ENCODE measurements around the gene ETS1.

The ETS1 gene

GRCh38 chr11:128618603-128619002 lies 31.2 kb upstream of the ETS1 start:
- DNase-seq (ENCODE audit: low read depth) = no peak

GRCh38 chr11:128616161-128616560 lies 28.8 kb upstream of the ETS1 start:
- DNase-seq (ENCODE audit: low read depth) = no peak

DNA sequence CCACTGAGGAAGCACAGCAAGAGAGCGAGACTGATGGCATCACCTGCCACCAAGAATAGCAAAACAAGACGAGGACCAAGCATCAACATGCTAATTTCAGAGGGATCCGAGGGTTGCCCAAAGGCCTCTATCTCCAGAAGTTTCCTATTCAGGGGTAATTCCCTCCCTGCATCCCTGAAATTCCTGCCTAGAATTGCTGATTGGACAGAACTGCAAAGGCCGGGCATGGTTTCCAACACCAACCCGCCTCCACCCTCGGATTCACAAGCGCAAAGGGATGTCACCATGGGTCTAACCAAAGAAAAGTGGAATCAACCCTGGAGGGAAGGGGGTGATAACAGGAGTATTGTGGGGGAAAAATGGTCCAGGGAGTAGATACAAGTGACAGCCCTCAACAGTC lies 28.3 kb upstream of the ETS1 start:
- no peak for DNase-seq (ENCODE audit: low read depth)

DNA sequence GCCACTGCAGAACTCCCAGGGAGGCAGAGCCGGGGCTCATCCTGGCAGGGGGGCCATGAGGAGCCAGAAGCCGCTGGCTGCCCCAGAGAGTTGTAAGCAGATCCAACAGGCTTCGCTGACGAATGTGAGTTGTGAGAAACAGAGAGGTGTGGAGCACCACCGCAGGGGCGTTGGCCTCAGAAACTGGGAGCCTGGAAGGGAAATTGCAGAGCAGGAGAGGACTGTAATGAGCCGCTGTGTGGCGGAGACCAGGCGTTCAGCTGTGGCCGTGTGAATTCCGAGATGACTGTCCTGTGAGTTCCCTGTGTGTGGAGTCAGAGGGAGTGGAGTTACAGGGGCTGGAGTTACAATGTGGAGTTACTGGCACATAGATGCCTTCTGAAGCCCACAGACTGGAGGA lies 27.7 kb upstream of the ETS1 start:
- DNase-seq (ENCODE audit: low read depth) = no peak

DNA sequence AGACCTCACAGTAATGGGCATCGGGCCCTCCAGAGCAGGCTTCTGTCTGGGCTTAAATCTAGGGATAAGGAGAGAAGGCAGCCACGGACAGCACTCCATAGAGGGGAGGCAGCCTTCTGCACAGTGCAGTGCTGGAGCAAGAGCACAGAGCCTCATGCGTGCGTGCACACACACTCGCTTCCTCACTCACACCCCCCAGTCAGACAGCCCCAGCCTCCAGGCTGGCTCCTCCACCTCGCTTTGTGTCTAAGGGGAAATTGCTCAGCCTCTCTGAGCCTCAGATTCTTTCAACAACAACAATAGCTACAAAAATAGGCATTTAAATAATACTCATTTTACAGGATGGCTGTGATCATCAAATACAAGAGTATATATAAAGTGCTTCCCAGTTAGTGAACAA lies 26.7 kb upstream of the ETS1 start:
- DNase-seq (ENCODE audit: low read depth) = no peak

GRCh38 chr11:128613300-128613995 lies 26.1 kb upstream of the ETS1 start:
- DNase-seq (ENCODE audit: low read depth) = no peak

DNA sequence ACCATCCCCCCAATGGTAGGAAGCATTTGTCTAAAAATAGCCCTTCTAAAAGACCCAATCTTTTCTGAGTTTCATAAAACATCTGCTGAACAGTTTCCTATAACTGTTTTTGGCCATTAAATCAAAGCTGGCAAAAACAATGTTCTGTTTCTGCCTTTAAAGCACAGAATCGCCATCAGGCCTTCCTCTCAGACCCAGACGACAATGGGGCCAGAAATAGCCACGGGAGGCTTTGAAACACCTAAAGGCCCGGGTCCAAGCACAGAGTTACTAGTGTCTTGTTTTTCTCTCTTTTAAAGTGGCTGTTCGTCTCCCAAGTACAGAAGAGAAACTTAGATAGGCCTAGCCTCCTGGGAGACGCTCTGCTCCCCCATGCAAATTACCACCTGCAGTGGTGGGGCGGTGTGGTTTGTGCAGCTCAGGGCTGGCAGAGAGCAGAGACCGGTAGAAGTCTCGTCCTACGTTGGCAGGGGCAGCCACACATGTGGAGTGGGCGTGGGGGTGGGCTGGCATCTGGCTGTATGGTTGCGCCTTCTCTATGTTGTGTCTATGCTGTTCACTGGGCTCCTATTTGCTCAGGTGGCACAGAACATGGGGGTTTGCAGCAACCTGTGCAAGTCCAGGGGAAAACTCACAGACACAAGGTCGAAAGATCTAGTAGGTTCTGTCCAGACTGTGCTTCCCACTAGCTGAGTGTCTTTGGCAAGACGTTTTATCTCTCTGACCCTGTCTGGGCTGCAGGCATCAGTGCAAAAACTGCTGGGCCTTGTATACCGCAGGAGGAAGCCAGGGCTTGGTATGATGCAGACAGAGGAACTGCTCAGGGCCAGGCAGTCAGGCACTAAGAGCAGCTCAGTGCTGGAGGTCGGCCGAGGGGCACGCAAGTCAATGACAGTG lies 23.6 kb upstream of the ETS1 start:
- no peak for DNase-seq (ENCODE audit: low read depth)

- no peak for DNase-seq (ENCODE audit: low read depth)
These were observed 22.4 kb upstream of the ETS1 start for GRCh38 chr11:128609785-128610184.

- DNase-seq (ENCODE audit: low read depth) = no peak
These were observed 21.5 kb upstream of the ETS1 start for GRCh38 chr11:128608746-128609407.

DNA sequence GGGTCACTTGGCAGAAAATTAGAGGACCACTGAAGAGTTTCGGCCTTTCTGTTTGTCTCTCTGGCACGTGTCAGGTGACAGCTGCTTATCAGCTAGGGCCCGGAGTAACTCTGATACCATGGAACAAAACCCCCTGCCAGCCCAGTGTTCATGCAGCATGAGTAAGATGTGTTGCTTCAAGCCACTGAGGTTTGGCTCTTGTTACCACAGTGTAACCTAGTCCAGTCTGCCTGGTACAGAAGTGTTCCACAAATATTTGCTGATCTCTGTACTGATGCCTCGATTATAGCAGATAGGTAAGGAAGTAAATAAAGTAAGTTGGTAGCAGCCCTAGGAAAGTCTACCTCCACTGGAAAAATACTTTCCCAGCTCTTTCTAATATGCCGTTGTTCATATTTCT lies 20.5 kb upstream of the ETS1 start:
- no peak for DNase-seq (ENCODE audit: low read depth)

DNA sequence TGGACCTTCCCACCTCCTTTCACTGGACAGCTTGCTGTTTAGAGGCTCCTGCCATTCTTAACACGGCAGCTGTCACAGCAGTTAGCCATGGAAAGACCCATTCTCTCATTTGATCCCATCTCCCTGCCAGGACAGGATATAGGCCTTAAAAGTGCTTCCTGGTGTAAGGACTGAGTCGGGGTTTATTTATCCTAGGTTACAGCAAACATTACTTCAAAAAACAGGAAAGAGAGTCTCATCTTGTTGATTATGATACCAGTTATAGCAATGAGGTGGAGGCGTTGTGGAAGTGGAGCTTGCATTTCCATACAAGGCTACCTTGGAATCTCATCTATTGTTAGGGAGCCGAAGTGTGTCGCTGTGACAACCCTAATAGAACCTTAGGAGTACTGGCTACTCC lies 17.4 kb upstream of the ETS1 start:
- DNase-seq (ENCODE audit: low read depth) = no peak

GRCh38 chr11:128603752-128604414 lies 16.5 kb upstream of the ETS1 start:
- no peak for DNase-seq (ENCODE audit: low read depth)

DNA sequence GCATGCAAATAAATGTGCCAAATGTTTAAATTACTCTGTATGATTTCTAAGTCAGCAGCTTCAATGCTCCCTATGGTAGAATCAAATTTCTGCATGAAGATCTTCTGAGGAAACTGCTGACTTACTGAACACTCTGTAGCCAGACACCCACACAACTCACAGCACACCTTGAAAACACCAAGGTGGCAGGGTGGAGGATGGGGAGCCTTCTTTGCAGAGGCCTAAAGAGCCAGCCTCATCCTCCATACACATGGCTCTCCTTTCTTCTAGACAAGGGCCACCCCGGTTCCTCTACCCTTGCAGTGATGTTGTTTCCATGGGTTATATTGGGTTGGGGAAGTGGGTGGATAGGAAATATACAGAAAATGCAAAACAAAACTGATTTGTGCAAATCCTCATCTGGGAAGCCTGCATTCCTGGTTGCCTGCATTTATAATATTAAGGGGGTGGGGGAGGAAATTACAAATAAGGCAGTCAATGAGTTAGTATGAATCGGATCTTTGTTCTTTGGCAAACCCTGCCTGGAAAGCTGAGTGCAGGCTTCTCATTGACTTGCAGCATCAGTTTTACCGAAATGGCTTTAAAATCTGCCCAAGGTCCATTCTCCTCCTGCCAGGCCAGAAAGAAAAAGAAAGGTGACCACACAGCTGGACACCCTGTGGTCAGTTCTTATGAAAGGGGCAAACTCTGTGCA lies 15.8 kb upstream of the ETS1 start:
- DNase-seq (ENCODE audit: low read depth) = no peak

- DNase-seq (ENCODE audit: low read depth) = no peak
These were observed 12.4 kb upstream of the ETS1 start for GRCh38 chr11:128599729-128600128.

DNA sequence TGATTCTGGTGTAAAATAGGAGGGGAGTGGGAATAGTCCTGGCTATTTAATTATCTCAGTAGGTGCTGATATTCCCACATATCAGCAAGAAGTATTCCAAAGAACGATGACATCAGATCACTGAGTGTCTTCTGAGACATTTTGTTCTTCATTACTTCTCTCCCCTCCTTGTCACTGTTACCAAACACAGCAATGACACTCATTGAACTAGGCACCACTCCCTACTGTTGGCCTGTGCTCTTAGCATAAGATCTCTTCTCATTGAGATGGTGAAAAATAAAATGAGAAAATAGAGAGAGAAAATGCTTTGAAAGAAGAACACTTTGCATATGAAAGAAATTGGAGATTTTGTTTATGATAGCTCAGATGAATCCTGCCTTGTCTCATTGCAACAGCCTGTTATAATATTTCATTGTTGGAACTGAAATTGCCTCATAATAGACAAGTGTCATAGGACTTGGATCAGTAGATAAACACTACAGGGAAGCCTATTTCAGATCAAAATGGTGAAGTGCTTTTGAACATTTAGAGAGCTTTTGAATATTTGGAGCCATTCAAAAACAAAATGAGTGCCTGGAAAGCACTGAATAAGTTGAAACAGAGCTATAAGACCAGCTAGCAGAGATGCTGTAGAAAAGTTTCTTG lies 11.3 kb upstream of the ETS1 start:
- no peak for DNase-seq (ENCODE audit: low read depth)

DNA sequence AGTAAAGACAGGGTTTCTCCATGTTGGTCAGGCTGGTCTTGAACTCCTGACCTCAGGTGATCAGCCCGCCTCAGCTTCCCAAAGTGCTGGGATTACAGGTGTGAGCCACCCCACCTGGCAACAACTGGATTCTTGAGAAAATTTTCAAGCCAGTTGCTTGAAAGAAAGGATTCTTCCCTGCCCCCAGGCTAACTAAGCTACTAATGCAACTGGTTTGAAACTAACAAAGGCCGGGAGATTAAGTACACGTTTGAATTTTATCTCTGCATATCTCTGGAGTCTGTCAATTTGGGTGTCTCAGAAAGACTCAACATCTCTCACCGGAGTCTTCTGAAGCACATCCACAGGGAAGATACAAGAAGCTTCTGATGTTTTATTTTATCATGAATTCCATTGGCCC lies 10.7 kb upstream of the ETS1 start:
- DNase-seq (ENCODE audit: low read depth) = no peak

DNA sequence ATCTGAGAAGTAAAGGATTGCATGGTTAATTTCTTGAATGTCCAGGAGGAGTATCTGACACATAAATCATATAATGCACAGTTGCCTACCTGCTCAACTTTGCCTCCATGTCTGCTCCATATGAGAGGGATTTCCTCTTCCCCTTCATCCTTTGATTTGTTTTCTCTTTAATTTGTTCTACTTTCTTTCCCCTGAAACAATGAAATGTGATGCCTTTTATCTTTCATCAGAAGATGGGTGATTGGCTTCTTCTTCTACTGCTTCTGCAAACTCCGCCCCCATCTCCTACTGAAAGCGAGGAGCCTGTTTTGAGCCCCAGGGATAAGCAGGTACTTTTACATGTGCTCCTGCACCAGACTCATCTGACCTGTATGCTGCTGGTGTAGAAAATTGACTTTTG lies 9.9 kb upstream of the ETS1 start:
- no peak for DNase-seq (ENCODE audit: low read depth)

GRCh38 chr11:128596250-128596649 lies 8.9 kb upstream of the ETS1 start:
- DNase-seq (ENCODE audit: low read depth) = no peak

- no peak for DNase-seq (ENCODE audit: low read depth)
These were observed 8.4 kb upstream of the ETS1 start for GRCh38 chr11:128595775-128596174.

- no peak for DNase-seq (ENCODE audit: low read depth)
These were observed 7.9 kb upstream of the ETS1 start for GRCh38 chr11:128595221-128595620.

GRCh38 chr11:128594226-128594625 lies 6.9 kb upstream of the ETS1 start:
- DNase-seq (ENCODE audit: low read depth) = no peak
